ENCODE results near the gene ADAMTSL3.

DNA sequence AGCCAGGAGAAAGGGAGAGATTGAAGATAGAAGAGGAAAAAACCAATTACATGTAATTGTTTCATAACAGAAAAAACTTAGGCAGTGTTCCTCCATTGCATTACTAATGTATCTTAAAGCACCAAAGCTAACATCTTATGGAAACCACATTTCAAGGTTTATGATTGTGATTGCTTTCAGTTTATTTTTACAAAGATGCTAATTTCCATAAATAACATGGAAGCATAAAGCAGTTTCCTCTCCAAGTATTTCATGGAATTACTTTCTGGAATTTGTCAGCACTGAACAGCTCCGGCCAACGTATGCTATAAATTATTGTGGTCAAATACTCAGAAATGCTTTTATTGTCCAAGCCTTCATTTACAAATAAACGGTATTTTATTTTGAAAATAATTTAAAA lies 11.6 kb downstream of the ADAMTSL3 start:
- TF ChIP-seq, protein P1, sequence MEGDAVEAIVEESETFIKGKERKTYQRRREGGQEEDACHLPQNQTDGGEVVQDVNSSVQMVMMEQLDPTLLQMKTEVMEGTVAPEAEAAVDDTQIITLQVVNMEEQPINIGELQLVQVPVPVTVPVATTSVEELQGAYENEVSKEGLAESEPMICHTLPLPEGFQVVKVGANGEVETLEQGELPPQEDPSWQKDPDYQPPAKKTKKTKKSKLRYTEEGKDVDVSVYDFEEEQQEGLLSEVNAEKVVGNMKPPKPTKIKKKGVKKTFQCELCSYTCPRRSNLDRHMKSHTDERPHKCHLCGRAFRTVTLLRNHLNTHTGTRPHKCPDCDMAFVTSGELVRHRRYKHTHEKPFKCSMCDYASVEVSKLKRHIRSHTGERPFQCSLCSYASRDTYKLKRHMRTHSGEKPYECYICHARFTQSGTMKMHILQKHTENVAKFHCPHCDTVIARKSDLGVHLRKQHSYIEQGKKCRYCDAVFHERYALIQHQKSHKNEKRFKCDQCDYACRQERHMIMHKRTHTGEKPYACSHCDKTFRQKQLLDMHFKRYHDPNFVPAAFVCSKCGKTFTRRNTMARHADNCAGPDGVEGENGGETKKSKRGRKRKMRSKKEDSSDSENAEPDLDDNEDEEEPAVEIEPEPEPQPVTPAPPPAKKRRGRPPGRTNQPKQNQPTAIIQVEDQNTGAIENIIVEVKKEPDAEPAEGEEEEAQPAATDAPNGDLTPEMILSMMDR (IDR thresholded peaks at IDR 0.05), result no peak
- no peak for TF ChIP-seq POLR2A (IDR thresholded peaks at IDR 0.05)
